ENCODE data around the gene ELOF1.

The ELOF1 gene

DNA sequence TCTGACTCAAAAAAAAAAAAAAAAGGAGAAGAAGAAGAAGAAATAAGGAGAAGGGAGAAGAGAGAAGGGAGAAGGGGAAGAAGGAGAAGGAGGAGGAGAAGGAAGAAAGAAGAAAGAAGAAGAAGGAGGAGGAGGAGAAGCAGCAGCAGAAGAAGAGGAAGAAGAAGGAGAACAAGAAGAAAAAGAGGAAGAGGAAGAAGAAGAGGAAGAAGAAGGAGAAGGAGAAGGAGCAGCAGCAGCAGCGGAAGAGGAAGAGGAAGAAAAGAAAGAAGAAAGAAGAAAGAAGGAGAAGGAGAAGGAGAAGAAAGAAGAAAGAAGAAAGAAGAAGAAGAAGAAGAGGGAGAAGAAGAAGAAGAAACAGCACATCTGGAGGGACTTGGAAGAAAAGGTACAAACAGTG is 24.5 kb downstream of the ELOF1 start:
- Histone ChIP-seq H3K36me3 (ENCODE audit: insufficient read depth) (no peaks in the 10 kb centered on the region), H3K27ac (no peak overlapping the region), H3K4me1 (ENCODE audit: low read depth, poor library complexity, severe bottlenecking) (peaks cover 10% of the 10 kb centered on the region), H3K9ac (no peak overlapping the region), H3K79me2 (ENCODE audit: insufficient read depth, low read depth) (no peaks in the 10 kb centered on the region), H4K20me1 (ENCODE audit: insufficient read depth) (no peaks in the 10 kb centered on the region), H3K4me2 (no peak overlapping the region), H3K4me3 (IDR thresholded peaks at IDR 0.05; ENCODE audit: insufficient read depth, low read depth, low read length) (no peak overlapping the region), H3K27me3 (ENCODE audit: insufficient read depth, low read depth) (peaks cover 2% of the 10 kb centered on the region; the same call in 1 of the 2 replicates), H2AFZ (ENCODE audit: low read depth) (no peak overlapping the region)
- TF ChIP-seq, protein P1, sequence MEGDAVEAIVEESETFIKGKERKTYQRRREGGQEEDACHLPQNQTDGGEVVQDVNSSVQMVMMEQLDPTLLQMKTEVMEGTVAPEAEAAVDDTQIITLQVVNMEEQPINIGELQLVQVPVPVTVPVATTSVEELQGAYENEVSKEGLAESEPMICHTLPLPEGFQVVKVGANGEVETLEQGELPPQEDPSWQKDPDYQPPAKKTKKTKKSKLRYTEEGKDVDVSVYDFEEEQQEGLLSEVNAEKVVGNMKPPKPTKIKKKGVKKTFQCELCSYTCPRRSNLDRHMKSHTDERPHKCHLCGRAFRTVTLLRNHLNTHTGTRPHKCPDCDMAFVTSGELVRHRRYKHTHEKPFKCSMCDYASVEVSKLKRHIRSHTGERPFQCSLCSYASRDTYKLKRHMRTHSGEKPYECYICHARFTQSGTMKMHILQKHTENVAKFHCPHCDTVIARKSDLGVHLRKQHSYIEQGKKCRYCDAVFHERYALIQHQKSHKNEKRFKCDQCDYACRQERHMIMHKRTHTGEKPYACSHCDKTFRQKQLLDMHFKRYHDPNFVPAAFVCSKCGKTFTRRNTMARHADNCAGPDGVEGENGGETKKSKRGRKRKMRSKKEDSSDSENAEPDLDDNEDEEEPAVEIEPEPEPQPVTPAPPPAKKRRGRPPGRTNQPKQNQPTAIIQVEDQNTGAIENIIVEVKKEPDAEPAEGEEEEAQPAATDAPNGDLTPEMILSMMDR (conservative IDR thresholded peaks at IDR 0.05; ENCODE audit: low read depth, low read length) = no peak

DNA sequence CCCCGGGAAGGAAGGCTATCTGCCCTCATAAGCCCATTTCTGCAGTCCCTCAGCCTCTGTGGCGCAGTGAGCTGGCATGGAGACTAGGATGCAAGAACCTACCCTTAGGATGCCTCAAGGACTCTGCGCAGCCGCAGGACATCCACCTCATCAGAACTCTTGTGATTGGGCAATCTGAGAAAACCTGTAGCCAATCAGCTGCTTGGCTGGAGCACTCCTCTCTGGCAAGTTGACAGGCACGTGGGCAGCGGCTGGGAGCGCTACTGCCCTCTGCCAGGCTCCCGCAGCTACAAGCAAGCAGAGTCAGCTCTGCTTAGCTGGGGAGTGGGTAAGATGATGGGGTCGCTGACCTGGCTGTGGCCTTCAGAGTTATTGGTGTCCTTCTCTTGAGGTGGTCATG is 28.6 kb downstream of the ELOF1 start:
- Histone ChIP-seq H3K79me2 (ENCODE audit: insufficient read depth, low read depth) (no peaks in the 10 kb centered on the region), H4K20me1 (ENCODE audit: insufficient read depth) (no peaks in the 10 kb centered on the region), H2AFZ (ENCODE audit: low read depth) (no peak overlapping the region), H3K36me3 (ENCODE audit: insufficient read depth) (no peaks in the 10 kb centered on the region), H3K4me1 (ENCODE audit: low read depth, poor library complexity, severe bottlenecking) (peaks cover 12% of the 10 kb centered on the region), H3K4me3 (IDR thresholded peaks at IDR 0.05; ENCODE audit: insufficient read depth, low read depth, low read length) (no peak overlapping the region), H3K27ac (no peak overlapping the region), H3K9ac (no peak overlapping the region), H3K4me2 (no peak overlapping the region), H3K27me3 (ENCODE audit: insufficient read depth, low read depth) (peaks cover under 1% of the 10 kb centered on the region; the same call in 1 of the 2 replicates)
- TF ChIP-seq, protein P1 (conservative IDR thresholded peaks at IDR 0.05; ENCODE audit: low read depth, low read length) = no peak

DNA sequence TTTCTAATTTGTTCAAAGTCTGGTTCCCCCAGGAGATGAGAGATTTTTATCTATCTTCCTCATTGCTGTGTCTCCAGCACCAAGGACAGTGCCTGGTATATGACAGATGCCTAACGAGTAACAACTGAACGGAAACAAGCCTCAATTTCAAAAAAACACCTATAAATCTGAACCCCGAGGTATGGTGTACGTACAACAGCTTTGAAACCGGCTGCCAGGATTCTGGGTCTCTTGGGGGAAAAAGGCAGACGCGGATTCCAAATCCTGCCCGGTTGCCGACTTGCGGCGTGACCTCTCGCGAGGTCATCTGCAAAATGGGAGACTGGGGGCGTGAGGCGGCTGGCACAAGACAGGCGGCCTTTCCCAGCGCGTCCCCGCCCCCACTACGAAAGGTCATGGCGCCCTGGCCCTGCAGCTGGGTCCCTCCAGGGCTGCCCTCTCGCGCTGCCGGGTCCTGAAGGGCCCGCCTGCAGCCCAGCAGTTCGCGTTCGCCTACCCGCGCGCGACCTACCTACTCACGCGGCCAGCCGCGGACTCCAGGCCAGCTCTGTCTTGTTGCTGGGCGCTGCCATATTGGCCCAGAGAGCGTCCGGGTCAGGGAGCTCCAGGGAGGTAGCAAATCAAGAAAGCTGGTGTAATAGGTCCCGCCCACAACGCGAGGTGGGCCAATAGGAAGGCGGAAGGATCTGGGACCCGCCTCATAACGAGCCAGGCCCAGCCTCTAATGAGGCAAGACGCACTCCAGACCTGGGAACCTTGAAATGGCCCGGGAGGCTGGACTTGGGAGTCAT is 30.3 kb downstream of the ELOF1 start, which contains the start of gene ECSIT:
ECSIT (minus strand) TSS at position 584 of the 791 bp plus-strand sequence. CDS start 9,964 bp downstream, outside the sequence.
- H2AFZ ChIP-seq (ENCODE audit: low read depth) = peak within 1 kb of the TSS; percentile 53
- no peaks in the 10 kb centered on the region for H3K27me3 ChIP-seq (ENCODE audit: insufficient read depth, low read depth)
- peak within 1 kb of the TSS; percentile 50; the same call in 1 of the 2 replicates for H3K9ac ChIP-seq
- H3K4me3 ChIP-seq (IDR thresholded peaks at IDR 0.05; ENCODE audit: insufficient read depth, low read depth, low read length) = no peak within 1 kb of the TSS
- no peaks in the 10 kb centered on the region for H3K36me3 ChIP-seq (ENCODE audit: insufficient read depth)
- TF ChIP-seq, protein P1 (conservative IDR thresholded peaks at IDR 0.05; ENCODE audit: low read depth, low read length) = no peak
- H4K20me1 ChIP-seq (ENCODE audit: insufficient read depth) = no peaks in the 10 kb centered on the region
- peak within 1 kb of the TSS; percentile 72 for H3K4me2 ChIP-seq
- peak within 1 kb of the TSS; percentile 44; the same call in 1 of the 2 replicates for H3K27ac ChIP-seq
- H3K79me2 ChIP-seq (ENCODE audit: insufficient read depth, low read depth) = no peaks in the 10 kb centered on the region
- peaks cover 11% of the 10 kb centered on the region for H3K4me1 ChIP-seq (ENCODE audit: low read depth, poor library complexity, severe bottlenecking)

DNA sequence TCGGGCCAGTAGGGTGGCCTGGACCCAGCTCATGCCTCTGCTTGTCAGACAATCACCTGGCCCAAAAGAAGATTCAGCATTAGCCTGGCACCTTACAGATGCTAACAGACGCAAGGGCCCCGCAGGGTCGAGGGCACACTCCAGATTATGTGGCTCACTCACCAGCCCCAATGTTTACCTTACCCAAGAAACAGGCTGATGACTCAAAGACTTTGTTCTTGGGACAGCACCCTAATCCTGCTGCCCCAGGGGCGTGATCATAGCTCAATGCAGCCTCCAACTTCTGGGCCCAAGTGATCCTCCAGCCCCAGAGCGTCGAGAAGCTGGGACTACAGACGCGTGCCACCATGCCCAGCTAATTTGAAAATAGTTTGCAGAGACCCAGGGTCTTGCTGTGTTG is 39.9 kb downstream of the ELOF1 start:
- H3K36me3 ChIP-seq (ENCODE audit: insufficient read depth) = no peaks in the 10 kb centered on the region
- H2AFZ ChIP-seq (ENCODE audit: low read depth) = no peak overlapping the region
- no peak overlapping the region for H3K4me2 ChIP-seq
- no peaks in the 10 kb centered on the region for H3K4me1 ChIP-seq (ENCODE audit: low read depth, poor library complexity, severe bottlenecking)
- no peaks in the 10 kb centered on the region for H3K79me2 ChIP-seq (ENCODE audit: insufficient read depth, low read depth)
- H3K27ac ChIP-seq = no peak overlapping the region
- H3K9ac ChIP-seq = no peak overlapping the region
- H4K20me1 ChIP-seq (ENCODE audit: insufficient read depth) = no peaks in the 10 kb centered on the region
- TF ChIP-seq, protein P1 (conservative IDR thresholded peaks at IDR 0.05; ENCODE audit: low read depth, low read length) = no peak
- no peak overlapping the region for H3K4me3 ChIP-seq (IDR thresholded peaks at IDR 0.05; ENCODE audit: insufficient read depth, low read depth, low read length)
- no peaks in the 10 kb centered on the region for H3K27me3 ChIP-seq (ENCODE audit: insufficient read depth, low read depth)
